WTC11 (cell line): ENCODE data around the gene AHR. TPM values are rescaled to one million over a fixed set of nuclear protein-coding genes. Genes with fewer than 3 reads are reported as not detected.

ENCODE experiments used
- ATAC-seq: fragments of 200-7000 bp; cut with Tn5 transposase; 2 replicates; pipeline ENCODE4 v1.10.0; 2021; ENCODE audit warnings: mild to moderate bottlenecking, moderate library complexity
- CTCF ChIA-PET: fragments of 300-600 bp; sonication (Branson Sonifier 250); formaldehyde crosslinking; loops from one replicate; lab custom pipeline; 2021; ENCODE audit warnings: antibody characterized with exemption; lab: Charles Lee
- POLR2A ChIA-PET: fragments of 350-600 bp; sonication (Branson Sonifier 250); formaldehyde crosslinking; loops from one replicate; lab custom pipeline; 2021; ENCODE audit warnings: antibody characterized with exemption; lab: Charles Lee
- DNase-seq: peaks from one replicate; pipeline ENCODE4 v3.0.0; 2021; ENCODE audit warnings: low spot score
- H3K27ac Mint-ChIP-seq: 2 replicates; pipeline ENCODE4 v1.8.0; 2021; ENCODE audit warnings: mixed read lengths
- H3K27me3 Mint-ChIP-seq: 2 replicates; pipeline ENCODE4 v1.8.0; 2021; ENCODE audit warnings: low read depth, mild to moderate bottlenecking, moderate library complexity, mixed read lengths
- H3K36me3 Mint-ChIP-seq: 2 replicates; pipeline ENCODE4 v1.8.0; 2021; ENCODE audit warnings: mixed read lengths
- H3K4me1 Mint-ChIP-seq: 2 replicates; pipeline ENCODE4 v1.8.0; 2022; ENCODE audit warnings: mixed read lengths
- H3K4me3 Mint-ChIP-seq: 2 replicates; pipeline ENCODE4 v1.8.0; 2021; ENCODE audit warnings: mild to moderate bottlenecking, moderate library complexity, mixed read lengths
- H3K9me3 Mint-ChIP-seq: 2 replicates; pipeline ENCODE4 v1.8.0; 2021; ENCODE audit warnings: mixed read lengths
- EMX1 ChIP-seq: fragments of 250-450 bp; sonication (Bioruptor Pico); IDR thresholded peaks from 2 replicates; pipeline ENCODE4 v1.8.0; 2021; ENCODE audit warnings: mild to moderate bottlenecking
- ESRRA ChIP-seq: sonication (generic); formaldehyde crosslinking; IDR thresholded peaks from 2 replicates; pipeline ENCODE4 v1.8.1; 2022; ENCODE audit warnings: mild to moderate bottlenecking, missing genetic modification reagents, borderline replicate concordance
- NR3C1 ChIP-seq: sonication (generic); formaldehyde crosslinking; conservative IDR thresholded peaks from 2 replicates; pipeline ENCODE4 v1.8.1; 2023; ENCODE audit warnings: low read depth, mild to moderate bottlenecking, missing genetic modification reagents
- OVOL2 ChIP-seq: fragments of 250-450 bp; sonication (Bioruptor Pico); IDR thresholded peaks from 2 replicates; pipeline ENCODE4 v1.9.0; 2021; ENCODE audit warnings: mild to moderate bottlenecking, borderline replicate concordance
- SMAD4 ChIP-seq: sonication (generic); formaldehyde crosslinking; IDR thresholded peaks from 2 replicates; pipeline ENCODE4 v1.8.0; 2022; ENCODE audit warnings: mild to moderate bottlenecking, missing genetic modification reagents
- ZNF138 ChIP-seq: sonication (generic); formaldehyde crosslinking; conservative IDR thresholded peaks from 2 replicates; pipeline ENCODE4 v1.8.1; 2022; ENCODE audit warnings: mild to moderate bottlenecking, moderate library complexity, missing genetic modification reagents
- total RNA-seq: library from RNA; stranded (reverse); gene quantifications from 3 replicates; pipeline ENCODE4 v1.2.3, GENCODE V29; 2021
- TF ChIP-seq, protein P1 (sequence below): sonication (generic); formaldehyde crosslinking; IDR thresholded peaks from 2 replicates; pipeline ENCODE4 v1.8.1; 2023; ENCODE audit warnings: mild to moderate bottlenecking, missing genetic modification reagents
- TF ChIP-seq, protein P2 (sequence below): sonication (generic); formaldehyde crosslinking; IDR thresholded peaks from 2 replicates; pipeline ENCODE4 v1.8.1; 2023; ENCODE audit warnings: mild to moderate bottlenecking, missing genetic modification reagents
- TF ChIP-seq, protein P3 (sequence below): fragments of 250-450 bp; sonication (Bioruptor Pico); IDR thresholded peaks from 2 replicates; pipeline ENCODE4 v1.9.0; 2021; ENCODE audit warnings: moderate library complexity, mild to moderate bottlenecking, inconsistent platforms, borderline replicate concordance
- TF ChIP-seq, protein P4 (sequence below): sonication (generic); formaldehyde crosslinking; IDR thresholded peaks from 2 replicates; pipeline ENCODE4 v1.8.1; 2022; ENCODE audit warnings: mild to moderate bottlenecking, missing genetic modification reagents, moderate library complexity, borderline replicate concordance
- TF ChIP-seq, protein P5 (sequence below): sonication (generic); formaldehyde crosslinking; IDR thresholded peaks from 2 replicates; pipeline ENCODE4 v1.8.1; 2023; ENCODE audit warnings: mild to moderate bottlenecking, moderate library complexity, missing genetic modification reagents
- TF ChIP-seq, protein P6 (sequence below): sonication (generic); formaldehyde crosslinking; IDR thresholded peaks from 2 replicates; pipeline ENCODE4 v1.8.1; 2022; ENCODE audit warnings: low read depth, missing genetic modification reagents, borderline replicate concordance
- TF ChIP-seq, protein P7 (sequence below): sonication (generic); formaldehyde crosslinking; conservative IDR thresholded peaks from 2 replicates; pipeline ENCODE4 v1.8.1; 2023; ENCODE audit warnings: mild to moderate bottlenecking, low read depth, missing genetic modification reagents, moderate library complexity
- TF ChIP-seq, protein P8 (sequence below): sonication (generic); formaldehyde crosslinking; IDR thresholded peaks from 2 replicates; pipeline ENCODE4 v1.8.1; 2023; ENCODE audit warnings: mild to moderate bottlenecking, missing genetic modification reagents, borderline replicate concordance
- TF ChIP-seq, protein P9 (sequence below): fragments of 250-450 bp; sonication (Bioruptor Pico); conservative IDR thresholded peaks from 2 replicates; pipeline ENCODE4 v1.9.0; 2021; ENCODE audit warnings: mild to moderate bottlenecking

Gene AHR
- total RNA-seq, 1 experiment from 2014 or later = 5.8 TPM

DNA sequence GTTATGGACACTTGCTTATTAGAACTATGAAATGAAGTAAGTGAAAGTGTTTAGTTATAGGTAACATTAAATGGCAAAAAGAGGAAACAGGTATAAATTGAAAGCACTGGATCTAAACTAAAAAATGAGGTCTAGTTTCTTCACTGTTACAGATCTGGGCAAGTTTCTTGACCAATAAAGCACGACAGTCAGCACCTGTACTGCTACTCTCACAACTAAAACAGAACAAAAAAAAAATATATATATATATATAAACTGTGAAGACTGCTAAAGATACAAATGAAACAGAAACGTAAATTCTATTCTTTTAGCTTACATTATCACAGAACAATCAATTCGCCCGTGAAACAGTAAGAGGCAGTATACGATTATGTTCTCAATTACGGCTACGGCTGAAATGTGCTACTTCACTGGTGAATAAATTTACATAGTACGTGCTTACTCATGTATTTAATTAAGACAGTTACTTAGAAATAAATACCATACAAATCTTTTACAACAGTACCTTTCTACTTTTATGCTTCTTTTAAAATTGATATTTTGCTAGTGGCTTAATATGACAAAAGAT is 4.2 kb downstream of the AHR start (continued):
- TF ChIP-seq NR3C1 (CRISPR knock-in tag) = no peak
- TF ChIP-seq, protein P1, sequence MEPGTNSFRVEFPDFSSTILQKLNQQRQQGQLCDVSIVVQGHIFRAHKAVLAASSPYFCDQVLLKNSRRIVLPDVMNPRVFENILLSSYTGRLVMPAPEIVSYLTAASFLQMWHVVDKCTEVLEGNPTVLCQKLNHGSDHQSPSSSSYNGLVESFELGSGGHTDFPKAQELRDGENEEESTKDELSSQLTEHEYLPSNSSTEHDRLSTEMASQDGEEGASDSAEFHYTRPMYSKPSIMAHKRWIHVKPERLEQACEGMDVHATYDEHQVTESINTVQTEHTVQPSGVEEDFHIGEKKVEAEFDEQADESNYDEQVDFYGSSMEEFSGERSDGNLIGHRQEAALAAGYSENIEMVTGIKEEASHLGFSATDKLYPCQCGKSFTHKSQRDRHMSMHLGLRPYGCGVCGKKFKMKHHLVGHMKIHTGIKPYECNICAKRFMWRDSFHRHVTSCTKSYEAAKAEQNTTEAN (CRISPR knock-in tag) = no peak
- no peak for TF ChIP-seq OVOL2 (CRISPR knock-in tag)
- TF ChIP-seq, protein P2, sequence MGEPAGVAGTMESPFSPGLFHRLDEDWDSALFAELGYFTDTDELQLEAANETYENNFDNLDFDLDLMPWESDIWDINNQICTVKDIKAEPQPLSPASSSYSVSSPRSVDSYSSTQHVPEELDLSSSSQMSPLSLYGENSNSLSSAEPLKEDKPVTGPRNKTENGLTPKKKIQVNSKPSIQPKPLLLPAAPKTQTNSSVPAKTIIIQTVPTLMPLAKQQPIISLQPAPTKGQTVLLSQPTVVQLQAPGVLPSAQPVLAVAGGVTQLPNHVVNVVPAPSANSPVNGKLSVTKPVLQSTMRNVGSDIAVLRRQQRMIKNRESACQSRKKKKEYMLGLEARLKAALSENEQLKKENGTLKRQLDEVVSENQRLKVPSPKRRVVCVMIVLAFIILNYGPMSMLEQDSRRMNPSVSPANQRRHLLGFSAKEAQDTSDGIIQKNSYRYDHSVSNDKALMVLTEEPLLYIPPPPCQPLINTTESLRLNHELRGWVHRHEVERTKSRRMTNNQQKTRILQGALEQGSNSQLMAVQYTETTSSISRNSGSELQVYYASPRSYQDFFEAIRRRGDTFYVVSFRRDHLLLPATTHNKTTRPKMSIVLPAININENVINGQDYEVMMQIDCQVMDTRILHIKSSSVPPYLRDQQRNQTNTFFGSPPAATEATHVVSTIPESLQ (CRISPR knock-in tag) = no peak
- TF ChIP-seq, protein P3, sequence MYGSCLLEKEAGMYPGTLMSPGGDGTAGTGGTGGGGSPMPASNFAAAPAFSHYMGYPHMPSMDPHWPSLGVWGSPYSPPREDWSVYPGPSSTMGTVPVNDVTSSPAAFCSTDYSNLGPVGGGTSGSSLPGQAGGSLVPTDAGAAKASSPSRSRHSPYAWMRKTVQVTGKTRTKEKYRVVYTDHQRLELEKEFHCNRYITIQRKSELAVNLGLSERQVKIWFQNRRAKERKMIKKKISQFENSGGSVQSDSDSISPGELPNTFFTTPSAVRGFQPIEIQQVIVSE (CRISPR knock-in tag) = no peak
- TF ChIP-seq, protein P4, sequence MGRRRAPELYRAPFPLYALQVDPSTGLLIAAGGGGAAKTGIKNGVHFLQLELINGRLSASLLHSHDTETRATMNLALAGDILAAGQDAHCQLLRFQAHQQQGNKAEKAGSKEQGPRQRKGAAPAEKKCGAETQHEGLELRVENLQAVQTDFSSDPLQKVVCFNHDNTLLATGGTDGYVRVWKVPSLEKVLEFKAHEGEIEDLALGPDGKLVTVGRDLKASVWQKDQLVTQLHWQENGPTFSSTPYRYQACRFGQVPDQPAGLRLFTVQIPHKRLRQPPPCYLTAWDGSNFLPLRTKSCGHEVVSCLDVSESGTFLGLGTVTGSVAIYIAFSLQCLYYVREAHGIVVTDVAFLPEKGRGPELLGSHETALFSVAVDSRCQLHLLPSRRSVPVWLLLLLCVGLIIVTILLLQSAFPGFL (CRISPR knock-in tag) = no peak
- TF ChIP-seq, all 79 proteins: peak for 0

DNA sequence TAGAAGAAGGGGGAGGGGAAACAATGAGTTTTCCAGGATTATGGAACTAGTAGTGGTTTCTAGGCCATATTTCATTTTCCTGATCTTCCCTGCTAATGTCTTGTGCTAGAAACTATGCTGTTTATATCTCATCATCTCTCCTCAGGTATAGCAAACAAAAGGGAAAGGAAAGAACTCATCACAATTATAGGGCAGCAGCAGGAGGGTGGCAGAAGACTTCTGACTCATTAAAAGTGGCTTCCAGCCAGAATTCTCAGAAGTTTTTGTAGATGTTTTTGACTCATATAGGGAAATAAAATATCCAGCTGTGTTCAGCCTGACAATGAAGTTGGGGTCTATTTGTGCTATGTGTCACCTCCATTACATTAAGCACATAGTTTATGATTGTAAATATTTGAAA is 6.5 kb downstream of the AHR start:
- ATAC-seq = no peak
- Mint-ChIP-seq H3K4me1 (peaks cover 33% of the 10 kb centered on the region), H3K9me3 (no peaks in the 10 kb centered on the region), H3K27ac (no peak overlapping the region), H3K4me3 (no peak overlapping the region), H3K27me3 (peaks cover 4% of the 10 kb centered on the region; the same call in 1 of the 2 replicates), H3K36me3 (no peaks in the 10 kb centered on the region)
- POLR2A ChIA-PET = no interaction called here
- no peak for DNase-seq
- CTCF ChIA-PET = no interaction called here
- TF ChIP-seq EMX1 (CRISPR knock-in tag) = no peak
- TF ChIP-seq, protein P5, sequence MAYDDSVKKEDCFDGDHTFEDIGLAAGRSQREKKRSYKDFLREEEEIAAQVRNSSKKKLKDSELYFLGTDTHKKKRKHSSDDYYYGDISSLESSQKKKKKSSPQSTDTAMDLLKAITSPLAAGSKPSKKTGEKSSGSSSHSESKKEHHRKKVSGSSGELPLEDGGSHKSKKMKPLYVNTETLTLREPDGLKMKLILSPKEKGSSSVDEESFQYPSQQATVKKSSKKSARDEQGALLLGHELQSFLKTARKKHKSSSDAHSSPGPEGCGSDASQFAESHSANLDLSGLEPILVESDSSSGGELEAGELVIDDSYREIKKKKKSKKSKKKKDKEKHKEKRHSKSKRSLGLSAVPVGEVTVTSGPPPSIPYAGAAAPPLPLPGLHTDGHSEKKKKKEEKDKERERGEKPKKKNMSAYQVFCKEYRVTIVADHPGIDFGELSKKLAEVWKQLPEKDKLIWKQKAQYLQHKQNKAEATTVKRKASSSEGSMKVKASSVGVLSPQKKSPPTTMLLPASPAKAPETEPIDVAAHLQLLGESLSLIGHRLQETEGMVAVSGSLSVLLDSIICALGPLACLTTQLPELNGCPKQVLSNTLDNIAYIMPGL = no peak
- no peak for TF ChIP-seq ESRRA (CRISPR knock-in tag)
- no peak for TF ChIP-seq ZNF138 (CRISPR knock-in tag)
- TF ChIP-seq, protein P6, sequence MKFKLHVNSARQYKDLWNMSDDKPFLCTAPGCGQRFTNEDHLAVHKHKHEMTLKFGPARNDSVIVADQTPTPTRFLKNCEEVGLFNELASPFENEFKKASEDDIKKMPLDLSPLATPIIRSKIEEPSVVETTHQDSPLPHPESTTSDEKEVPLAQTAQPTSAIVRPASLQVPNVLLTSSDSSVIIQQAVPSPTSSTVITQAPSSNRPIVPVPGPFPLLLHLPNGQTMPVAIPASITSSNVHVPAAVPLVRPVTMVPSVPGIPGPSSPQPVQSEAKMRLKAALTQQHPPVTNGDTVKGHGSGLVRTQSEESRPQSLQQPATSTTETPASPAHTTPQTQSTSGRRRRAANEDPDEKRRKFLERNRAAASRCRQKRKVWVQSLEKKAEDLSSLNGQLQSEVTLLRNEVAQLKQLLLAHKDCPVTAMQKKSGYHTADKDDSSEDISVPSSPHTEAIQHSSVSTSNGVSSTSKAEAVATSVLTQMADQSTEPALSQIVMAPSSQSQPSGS (CRISPR knock-in tag) = no peak
- TF ChIP-seq, protein P7, sequence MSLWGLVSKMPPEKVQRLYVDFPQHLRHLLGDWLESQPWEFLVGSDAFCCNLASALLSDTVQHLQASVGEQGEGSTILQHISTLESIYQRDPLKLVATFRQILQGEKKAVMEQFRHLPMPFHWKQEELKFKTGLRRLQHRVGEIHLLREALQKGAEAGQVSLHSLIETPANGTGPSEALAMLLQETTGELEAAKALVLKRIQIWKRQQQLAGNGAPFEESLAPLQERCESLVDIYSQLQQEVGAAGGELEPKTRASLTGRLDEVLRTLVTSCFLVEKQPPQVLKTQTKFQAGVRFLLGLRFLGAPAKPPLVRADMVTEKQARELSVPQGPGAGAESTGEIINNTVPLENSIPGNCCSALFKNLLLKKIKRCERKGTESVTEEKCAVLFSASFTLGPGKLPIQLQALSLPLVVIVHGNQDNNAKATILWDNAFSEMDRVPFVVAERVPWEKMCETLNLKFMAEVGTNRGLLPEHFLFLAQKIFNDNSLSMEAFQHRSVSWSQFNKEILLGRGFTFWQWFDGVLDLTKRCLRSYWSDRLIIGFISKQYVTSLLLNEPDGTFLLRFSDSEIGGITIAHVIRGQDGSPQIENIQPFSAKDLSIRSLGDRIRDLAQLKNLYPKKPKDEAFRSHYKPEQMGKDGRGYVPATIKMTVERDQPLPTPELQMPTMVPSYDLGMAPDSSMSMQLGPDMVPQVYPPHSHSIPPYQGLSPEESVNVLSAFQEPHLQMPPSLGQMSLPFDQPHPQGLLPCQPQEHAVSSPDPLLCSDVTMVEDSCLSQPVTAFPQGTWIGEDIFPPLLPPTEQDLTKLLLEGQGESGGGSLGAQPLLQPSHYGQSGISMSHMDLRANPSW = no peak
- TF ChIP-seq, protein P8, sequence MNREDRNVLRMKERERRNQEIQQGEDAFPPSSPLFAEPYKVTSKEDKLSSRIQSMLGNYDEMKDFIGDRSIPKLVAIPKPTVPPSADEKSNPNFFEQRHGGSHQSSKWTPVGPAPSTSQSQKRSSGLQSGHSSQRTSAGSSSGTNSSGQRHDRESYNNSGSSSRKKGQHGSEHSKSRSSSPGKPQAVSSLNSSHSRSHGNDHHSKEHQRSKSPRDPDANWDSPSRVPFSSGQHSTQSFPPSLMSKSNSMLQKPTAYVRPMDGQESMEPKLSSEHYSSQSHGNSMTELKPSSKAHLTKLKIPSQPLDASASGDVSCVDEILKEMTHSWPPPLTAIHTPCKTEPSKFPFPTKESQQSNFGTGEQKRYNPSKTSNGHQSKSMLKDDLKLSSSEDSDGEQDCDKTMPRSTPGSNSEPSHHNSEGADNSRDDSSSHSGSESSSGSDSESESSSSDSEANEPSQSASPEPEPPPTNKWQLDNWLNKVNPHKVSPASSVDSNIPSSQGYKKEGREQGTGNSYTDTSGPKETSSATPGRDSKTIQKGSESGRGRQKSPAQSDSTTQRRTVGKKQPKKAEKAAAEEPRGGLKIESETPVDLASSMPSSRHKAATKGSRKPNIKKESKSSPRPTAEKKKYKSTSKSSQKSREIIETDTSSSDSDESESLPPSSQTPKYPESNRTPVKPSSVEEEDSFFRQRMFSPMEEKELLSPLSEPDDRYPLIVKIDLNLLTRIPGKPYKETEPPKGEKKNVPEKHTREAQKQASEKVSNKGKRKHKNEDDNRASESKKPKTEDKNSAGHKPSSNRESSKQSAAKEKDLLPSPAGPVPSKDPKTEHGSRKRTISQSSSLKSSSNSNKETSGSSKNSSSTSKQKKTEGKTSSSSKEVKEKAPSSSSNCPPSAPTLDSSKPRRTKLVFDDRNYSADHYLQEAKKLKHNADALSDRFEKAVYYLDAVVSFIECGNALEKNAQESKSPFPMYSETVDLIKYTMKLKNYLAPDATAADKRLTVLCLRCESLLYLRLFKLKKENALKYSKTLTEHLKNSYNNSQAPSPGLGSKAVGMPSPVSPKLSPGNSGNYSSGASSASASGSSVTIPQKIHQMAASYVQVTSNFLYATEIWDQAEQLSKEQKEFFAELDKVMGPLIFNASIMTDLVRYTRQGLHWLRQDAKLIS (CRISPR knock-in tag) = no peak
- TF ChIP-seq, protein P9, sequence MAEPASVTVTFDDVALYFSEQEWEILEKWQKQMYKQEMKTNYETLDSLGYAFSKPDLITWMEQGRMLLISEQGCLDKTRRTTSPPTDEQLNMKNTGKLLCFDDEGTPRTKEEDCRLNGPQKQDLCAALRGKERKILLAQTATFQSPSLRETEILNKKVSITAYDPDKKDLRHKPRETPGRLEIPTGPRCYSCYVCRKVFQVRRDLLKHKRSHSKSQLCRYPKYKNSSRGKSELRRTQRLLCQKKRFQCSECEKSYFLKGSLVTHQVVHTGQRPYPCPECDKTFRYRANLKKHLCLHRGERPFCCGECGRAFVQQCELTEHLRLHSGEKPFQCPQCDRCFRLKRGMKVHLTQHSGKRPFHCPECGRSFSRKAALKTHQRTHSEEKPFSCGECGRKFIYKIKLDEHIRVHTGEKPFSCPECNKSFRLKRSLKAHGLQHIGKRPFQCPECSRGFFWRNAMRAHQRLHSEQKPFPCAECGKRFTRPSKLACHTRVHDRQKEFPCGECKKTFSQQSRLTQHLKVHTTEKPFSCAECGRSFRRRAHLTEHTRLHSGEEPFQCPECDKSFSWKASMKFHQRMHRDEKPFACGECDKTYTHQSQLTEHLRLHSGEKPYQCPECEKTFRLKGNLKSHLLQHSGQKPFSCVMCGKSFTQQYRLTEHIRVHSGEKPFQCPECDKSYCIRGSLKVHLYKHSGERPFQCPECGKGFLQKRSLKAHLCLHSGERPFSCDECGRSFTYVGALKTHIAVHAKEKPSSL (CRISPR knock-in tag) = no peak
- TF ChIP-seq SMAD4 (CRISPR knock-in tag) = no peak
